PC-9 (cell line): ENCODE data around the gene CETP.

Experiments
- CTCF ChIP-seq: fragments of 200-600 bp; sonication (generic); conservative IDR thresholded peaks from 2 replicates; pipeline ENCODE4 v1.6.1; 2017; ENCODE audit warnings: mixed run types, antibody characterized with exemption, mild to moderate bottlenecking, moderate library complexity
- EZH2 ChIP-seq: fragments of 200-600 bp; sonication (generic); IDR thresholded peaks from 2 replicates; pipeline ENCODE4 v1.8.0; 2017; ENCODE audit warnings: antibody characterized with exemption, low read depth

- no peak for TF ChIP-seq EZH2
- no peak for TF ChIP-seq CTCF
Observed at GRCh38 chr16:57008440-57008839, 46.7 kb downstream of the CETP start.
